Measurements from ENCODE around the gene BEST1. TPM values are rescaled to one million over a fixed set of nuclear protein-coding genes. Genes with fewer than 3 reads are reported as not detected.

The BEST1 gene
- total RNA-seq, 1 experiment from 2014 or later, result 2.3 TPM

- no peak overlapping the region for H3K4me3 ChIP-seq (replicated peaks in 1 of 2; ENCODE audit: low read depth in 1 of 2, low read length in 2 of 2)
- H2AFZ ChIP-seq (ENCODE audit: low read depth, low read length, poor library complexity, severe bottlenecking), result no peak overlapping the region
- intact Hi-C loops (cut with micrococcal nuclease), result no loop called here
- RAD21 ChIA-PET (ENCODE audit: low non-redundant PET in 1 of 2, low total read pairs in 2 of 2, uncharacterized antibody in 2 of 2, unreplicated experiment in 2 of 2), result no interaction called here
- CTCF ChIA-PET, result interaction anchor here (3.2 kb wide), 1 partner anchor 10 kb away, joined by 21 read pairs; no protein-coding TSS in a partner anchor
- DNase-seq (ENCODE audit: low read depth, low spot score) (no peak), ATAC-seq (no peak)
- no peaks in the 10 kb centered on the region for H3K27me3 ChIP-seq (ENCODE audit: insufficient read depth, low read length)
- H3K36me3 ChIP-seq (ENCODE audit: control insufficient read depth in 1 of 2, insufficient read depth in 2 of 2, low read length in 2 of 2), result no peaks in the 10 kb centered on the region
- TF ChIP-seq, protein P1, sequence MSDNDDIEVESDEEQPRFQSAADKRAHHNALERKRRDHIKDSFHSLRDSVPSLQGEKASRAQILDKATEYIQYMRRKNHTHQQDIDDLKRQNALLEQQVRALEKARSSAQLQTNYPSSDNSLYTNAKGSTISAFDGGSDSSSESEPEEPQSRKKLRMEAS (IDR thresholded peaks at IDR 0.05), result no peak
- no peak for TF ChIP-seq SP1 (IDR thresholded peaks at IDR 0.05; ENCODE audit: low read depth)
- TF ChIP-seq, protein P2, sequence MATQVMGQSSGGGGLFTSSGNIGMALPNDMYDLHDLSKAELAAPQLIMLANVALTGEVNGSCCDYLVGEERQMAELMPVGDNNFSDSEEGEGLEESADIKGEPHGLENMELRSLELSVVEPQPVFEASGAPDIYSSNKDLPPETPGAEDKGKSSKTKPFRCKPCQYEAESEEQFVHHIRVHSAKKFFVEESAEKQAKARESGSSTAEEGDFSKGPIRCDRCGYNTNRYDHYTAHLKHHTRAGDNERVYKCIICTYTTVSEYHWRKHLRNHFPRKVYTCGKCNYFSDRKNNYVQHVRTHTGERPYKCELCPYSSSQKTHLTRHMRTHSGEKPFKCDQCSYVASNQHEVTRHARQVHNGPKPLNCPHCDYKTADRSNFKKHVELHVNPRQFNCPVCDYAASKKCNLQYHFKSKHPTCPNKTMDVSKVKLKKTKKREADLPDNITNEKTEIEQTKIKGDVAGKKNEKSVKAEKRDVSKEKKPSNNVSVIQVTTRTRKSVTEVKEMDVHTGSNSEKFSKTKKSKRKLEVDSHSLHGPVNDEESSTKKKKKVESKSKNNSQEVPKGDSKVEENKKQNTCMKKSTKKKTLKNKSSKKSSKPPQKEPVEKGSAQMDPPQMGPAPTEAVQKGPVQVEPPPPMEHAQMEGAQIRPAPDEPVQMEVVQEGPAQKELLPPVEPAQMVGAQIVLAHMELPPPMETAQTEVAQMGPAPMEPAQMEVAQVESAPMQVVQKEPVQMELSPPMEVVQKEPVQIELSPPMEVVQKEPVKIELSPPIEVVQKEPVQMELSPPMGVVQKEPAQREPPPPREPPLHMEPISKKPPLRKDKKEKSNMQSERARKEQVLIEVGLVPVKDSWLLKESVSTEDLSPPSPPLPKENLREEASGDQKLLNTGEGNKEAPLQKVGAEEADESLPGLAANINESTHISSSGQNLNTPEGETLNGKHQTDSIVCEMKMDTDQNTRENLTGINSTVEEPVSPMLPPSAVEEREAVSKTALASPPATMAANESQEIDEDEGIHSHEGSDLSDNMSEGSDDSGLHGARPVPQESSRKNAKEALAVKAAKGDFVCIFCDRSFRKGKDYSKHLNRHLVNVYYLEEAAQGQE (IDR thresholded peaks at IDR 0.05; ENCODE audit: low read depth), result no peak
- no peak for TF ChIP-seq CBX3 (IDR thresholded peaks at IDR 0.05; ENCODE audit: low read depth)
- no peak for TF ChIP-seq EGR1 (IDR thresholded peaks at IDR 0.05; ENCODE audit: low read depth)
- no peak overlapping the region for H3K27ac ChIP-seq (ENCODE audit: low read depth, low read length)
- H4K20me1 ChIP-seq (ENCODE audit: insufficient read depth), result no peaks in the 10 kb centered on the region
- no peak overlapping the region for H3K9ac ChIP-seq (ENCODE audit: low read length)
- H3K79me2 ChIP-seq (ENCODE audit: insufficient read depth, low read length), result no peaks in the 10 kb centered on the region
- no peaks in the 10 kb centered on the region for H3K4me1 ChIP-seq (ENCODE audit: control insufficient read depth in 1 of 2, insufficient read depth in 2 of 2, low read length in 2 of 2)
- POLR2A ChIA-PET, result no interaction called here
- H3K9me3 ChIP-seq (ENCODE audit: control insufficient read depth in 1 of 2, insufficient read depth in 1 of 2, low read depth in 1 of 2, low read length in 2 of 2), result no peaks in the 10 kb centered on the region
- BruUV-seq (replicated peaks), result no TSS peak
- H3K9me2 ChIP-seq (ENCODE audit: insufficient read depth), result no peaks in the 10 kb centered on the region
- H3K4me2 ChIP-seq (ENCODE audit: low read length), result no peak overlapping the region
Observed at GRCh38 chr11:61908730-61909316, 41.3 kb upstream of the BEST1 start.

Measured in HCT116 (cell line).